HL-60 (cell line): ENCODE data around the gene NEDD8.

Source experiments
- GABPA ChIP-seq: IDR thresholded peaks from 2 replicates; pipeline ENCODE4 v1.6.1; 2012; ENCODE audit warnings: low read depth
- REST ChIP-seq: IDR thresholded peaks from 2 replicates; pipeline ENCODE4 v1.6.1; 2012; ENCODE audit warnings: low read depth; ENCODE audit not compliant: insufficient replicate concordance
- TF ChIP-seq, protein P1 (sequence below): IDR thresholded peaks from one replicate; pipeline ENCODE4 v1.5.1; 2011; ENCODE audit warnings: low read length, control low read depth, inconsistent platforms; ENCODE audit not compliant: insufficient read depth

- TF ChIP-seq, protein P1, sequence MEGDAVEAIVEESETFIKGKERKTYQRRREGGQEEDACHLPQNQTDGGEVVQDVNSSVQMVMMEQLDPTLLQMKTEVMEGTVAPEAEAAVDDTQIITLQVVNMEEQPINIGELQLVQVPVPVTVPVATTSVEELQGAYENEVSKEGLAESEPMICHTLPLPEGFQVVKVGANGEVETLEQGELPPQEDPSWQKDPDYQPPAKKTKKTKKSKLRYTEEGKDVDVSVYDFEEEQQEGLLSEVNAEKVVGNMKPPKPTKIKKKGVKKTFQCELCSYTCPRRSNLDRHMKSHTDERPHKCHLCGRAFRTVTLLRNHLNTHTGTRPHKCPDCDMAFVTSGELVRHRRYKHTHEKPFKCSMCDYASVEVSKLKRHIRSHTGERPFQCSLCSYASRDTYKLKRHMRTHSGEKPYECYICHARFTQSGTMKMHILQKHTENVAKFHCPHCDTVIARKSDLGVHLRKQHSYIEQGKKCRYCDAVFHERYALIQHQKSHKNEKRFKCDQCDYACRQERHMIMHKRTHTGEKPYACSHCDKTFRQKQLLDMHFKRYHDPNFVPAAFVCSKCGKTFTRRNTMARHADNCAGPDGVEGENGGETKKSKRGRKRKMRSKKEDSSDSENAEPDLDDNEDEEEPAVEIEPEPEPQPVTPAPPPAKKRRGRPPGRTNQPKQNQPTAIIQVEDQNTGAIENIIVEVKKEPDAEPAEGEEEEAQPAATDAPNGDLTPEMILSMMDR = no peak
- TF ChIP-seq REST (no peak), GABPA (no peak)
Observed at GRCh38 chr14:24254630-24255392, 22.6 kb upstream of the NEDD8 start.
